D721Med (cell line): Measurements from ENCODE around the gene CGB1.

Experiments
- DNase-seq: peaks from one replicate; pipeline ENCODE4 v3.0.0; 2011; ENCODE audit warnings: low spot score; ENCODE audit not compliant: insufficient read length
- FAIRE-seq: peaks from 2 replicates; lab custom pipeline; 2011; peaks lifted over from hg19 to GRCh38; lab: Jason Lieb, UNC
- TF ChIP-seq, protein P1 (sequence below): IDR thresholded peaks from 2 replicates; pipeline ENCODE4 v1.5.1; 2012; ENCODE audit warnings: mild to moderate bottlenecking, control low read depth; ENCODE audit not compliant: insufficient read depth; ENCODE audit errors: missing control alignments

The CGB1 gene

DNA sequence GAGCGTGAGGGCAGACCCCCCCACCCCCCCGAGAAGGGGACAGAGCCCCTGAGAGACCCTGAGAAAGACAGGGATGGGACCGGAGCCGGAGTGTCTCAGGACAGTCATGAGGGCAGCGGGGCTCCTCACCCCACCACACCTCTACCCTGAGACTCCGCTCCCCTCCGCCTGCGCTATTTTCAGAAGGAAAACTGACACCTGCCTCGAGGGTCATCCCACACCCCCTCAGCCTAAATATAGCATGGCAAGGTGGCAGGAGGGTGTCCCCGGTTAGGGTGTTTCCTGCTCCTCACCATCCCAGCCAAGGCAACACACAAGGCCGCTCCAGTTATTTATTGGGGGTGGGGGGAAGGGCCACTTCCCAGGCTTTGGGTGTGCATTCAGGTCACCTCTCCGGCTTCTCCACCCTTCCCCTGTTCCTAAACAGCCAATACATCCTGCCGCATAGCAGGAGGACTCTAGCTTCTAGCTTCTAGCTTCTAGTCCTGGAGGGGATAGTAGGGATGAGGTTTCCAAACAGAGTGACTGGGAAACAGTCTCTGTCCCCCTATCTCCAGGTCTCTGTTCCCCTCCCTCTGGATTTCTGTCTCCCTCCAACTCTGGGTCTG, 29.3 kb upstream of the CGB1 start:
- TF ChIP-seq, protein P1, sequence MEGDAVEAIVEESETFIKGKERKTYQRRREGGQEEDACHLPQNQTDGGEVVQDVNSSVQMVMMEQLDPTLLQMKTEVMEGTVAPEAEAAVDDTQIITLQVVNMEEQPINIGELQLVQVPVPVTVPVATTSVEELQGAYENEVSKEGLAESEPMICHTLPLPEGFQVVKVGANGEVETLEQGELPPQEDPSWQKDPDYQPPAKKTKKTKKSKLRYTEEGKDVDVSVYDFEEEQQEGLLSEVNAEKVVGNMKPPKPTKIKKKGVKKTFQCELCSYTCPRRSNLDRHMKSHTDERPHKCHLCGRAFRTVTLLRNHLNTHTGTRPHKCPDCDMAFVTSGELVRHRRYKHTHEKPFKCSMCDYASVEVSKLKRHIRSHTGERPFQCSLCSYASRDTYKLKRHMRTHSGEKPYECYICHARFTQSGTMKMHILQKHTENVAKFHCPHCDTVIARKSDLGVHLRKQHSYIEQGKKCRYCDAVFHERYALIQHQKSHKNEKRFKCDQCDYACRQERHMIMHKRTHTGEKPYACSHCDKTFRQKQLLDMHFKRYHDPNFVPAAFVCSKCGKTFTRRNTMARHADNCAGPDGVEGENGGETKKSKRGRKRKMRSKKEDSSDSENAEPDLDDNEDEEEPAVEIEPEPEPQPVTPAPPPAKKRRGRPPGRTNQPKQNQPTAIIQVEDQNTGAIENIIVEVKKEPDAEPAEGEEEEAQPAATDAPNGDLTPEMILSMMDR, result no peak
- FAIRE-seq (no peak), DNase-seq (no peak)

DNA sequence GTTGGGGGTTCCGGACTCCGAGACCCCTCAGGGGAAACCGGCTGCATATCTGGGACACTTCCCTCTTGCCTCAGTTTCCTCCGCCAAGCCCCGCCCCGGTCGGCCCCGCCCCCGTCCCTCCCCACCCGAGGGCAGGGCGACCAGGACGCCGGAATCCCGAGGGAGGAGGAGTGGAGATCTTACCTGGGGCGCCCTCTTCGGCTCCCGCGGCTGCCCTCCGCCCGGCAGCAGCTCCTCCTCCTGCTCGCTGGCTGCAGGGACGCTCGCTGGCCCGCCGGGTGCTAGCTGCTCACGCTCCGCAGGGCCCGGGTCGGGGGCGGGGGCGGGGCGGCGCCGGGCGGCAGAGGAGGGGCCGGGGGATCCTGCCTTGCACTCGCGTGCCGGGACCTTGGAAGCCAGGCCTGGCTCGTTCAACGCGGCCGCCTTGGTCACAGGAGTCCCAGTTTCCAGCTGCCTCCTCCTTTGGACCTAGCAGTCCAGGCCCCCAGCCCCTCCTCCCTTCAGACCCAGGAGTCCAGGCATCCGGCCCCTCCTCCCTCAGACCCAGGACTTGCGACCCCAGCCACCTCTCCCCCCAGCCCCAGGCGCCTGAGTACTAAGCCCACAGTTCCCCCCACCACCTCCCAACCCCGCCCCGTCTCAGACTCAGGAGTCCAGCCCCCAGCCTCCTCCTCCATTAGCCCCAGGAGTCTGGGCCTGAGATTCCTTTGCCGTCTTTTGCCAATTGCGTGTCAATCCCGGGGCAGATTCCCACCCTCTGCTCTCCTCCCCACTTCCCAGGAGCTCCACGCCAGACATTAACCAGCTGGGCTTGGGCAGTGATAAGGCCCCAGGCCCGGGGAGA, 28.3 kb upstream of the CGB1 start, which contains the start of gene NTF4:
Gene NTF4 (minus strand): TSS at position 51 of the 844 bp plus-strand sequence. CDS start 2,821 bp downstream, outside the sequence.
- DNase-seq, result peak; percentile 20
- TF ChIP-seq, protein P1, result no peak
- no peak for FAIRE-seq

DNA sequence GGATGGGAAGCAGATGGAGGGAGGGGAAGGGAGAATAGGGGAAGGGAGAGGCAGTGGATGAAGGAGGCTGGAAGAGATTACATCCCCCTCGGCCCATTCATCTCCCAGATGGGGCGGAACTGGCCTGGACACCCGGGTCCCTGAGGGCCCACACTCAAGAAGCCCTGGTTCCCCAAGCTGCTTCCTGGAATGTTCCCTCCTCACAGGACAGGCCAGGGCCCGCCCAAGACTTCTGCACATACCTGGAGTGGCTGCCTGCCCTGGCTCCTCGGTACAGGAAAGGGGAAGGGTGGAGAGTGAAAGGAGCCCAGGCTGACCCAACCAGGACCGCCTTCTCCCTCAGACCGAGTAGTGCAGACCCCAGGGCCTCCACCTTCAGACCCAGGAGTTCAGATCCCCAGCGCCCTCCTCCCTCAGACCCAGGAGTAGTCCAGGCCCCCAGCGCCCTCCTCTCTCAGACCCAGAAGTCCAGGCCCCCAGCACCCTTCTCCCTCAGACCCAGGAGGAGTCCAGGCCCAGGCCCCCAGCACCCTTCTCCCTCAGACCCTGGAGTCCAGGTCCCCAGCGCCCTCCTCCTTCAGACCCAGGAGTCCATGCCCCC, 27.4 kb upstream of the CGB1 start:
- TF ChIP-seq, protein P1, result no peak
- DNase-seq (peak; percentile 11), FAIRE-seq (no peak)

DNA sequence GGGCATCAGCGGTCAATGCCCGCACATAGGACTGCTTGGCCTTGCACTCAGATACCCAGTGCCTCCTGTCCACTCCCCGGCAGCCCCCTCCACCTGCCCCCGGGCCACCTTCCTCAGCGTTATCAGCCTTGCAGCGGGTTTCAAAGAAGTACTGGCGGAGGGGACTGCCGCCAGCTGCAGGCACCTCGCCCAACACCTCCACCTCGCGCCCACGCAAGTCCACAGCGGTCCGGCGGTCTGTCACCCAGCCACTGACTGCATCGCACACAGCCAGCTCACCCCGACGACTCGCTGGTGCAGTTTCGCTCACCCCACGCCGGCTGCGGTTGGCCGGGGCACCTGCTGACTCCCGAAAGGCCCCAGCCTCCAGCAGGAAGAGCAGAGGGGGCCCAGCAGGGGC, 24.8 kb upstream of the CGB1 start:
- DNase-seq (no peak), FAIRE-seq (no peak)
- TF ChIP-seq, protein P1, result no peak

DNA sequence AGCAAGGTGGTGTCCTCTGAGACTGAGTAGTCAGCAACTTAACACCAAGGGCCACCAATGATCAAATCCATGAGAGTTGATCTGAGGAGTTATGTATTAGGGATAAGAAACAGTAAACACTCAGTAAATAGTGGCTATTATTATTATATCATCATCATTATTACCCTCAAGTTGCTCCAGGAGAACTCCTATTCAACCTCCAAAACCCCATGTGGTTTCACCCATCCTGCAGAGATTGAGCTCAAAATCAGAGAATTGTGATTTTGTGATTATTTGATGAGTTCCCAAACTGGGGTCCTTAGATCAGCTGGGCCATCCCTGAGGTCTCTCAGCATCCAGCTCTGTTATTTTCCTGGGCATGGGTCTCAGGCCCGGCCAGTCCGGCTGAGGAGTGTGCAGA, 24.3 kb upstream of the CGB1 start:
- TF ChIP-seq, protein P1, result no peak
- FAIRE-seq (no peak), DNase-seq (no peak)

DNA sequence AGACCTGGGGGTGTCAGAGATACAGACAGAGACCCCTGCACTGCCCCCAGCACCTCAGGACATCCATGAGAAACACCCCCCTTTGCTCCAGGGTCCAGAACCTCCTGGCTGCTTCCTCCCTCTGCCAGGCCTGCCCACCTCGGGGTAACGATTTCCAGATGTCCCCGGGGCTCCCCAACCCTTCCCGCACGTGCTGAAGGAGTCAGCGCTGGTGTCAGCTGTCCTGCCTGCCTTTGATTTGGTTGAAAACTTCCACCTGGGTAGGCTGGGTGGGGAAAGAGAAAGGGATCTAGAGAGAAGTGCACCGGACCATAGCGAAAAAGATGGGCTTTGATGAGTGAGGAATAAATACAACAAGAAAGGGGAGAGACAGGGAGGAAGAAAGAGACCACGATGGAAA, 22.4 kb upstream of the CGB1 start:
- no peak for FAIRE-seq
- TF ChIP-seq, protein P1, result no peak
- no peak for DNase-seq
